Osteoblast (primary cell): Measurements from ENCODE around the gene FBN2. TPM values are rescaled to one million over a fixed set of nuclear protein-coding genes. Genes with fewer than 3 reads are reported as not detected.

Experiments
- DNase-seq: peaks from one replicate; pipeline ENCODE4 v3.0.0; 2011; ENCODE audit warnings: low spot score, mixed read lengths; ENCODE audit not compliant: insufficient read length; ENCODE audit errors: missing footprints
- H2AFZ ChIP-seq: 2 replicates; pipeline ENCODE4 v1.6.0; 2011; ENCODE audit warnings: mild to moderate bottlenecking, low read length
- H3K27ac ChIP-seq: 2 replicates; pipeline ENCODE4 v1.5.1; 2011; ENCODE audit warnings: mild to moderate bottlenecking, low read depth, low read length, moderate library complexity
- H3K27me3 ChIP-seq: 2 replicates; pipeline ENCODE4 v1.6.0; 2012; ENCODE audit warnings: mild to moderate bottlenecking, control low read depth, inconsistent platforms, low read length, moderate library complexity; ENCODE audit not compliant: insufficient read depth
- H3K36me3 ChIP-seq: 2 replicates; pipeline ENCODE4 v1.5.1; 2011; ENCODE audit warnings: mild to moderate bottlenecking, low read length, control low read depth, moderate library complexity; ENCODE audit not compliant: insufficient read depth
- H3K4me1 ChIP-seq: 2 replicates; pipeline ENCODE4 v1.5.1; 2011; ENCODE audit warnings: mild to moderate bottlenecking, low read length, control low read depth, moderate library complexity; ENCODE audit not compliant: insufficient read depth
- H3K4me2 ChIP-seq: 2 replicates; pipeline ENCODE4 v1.6.0; 2011; ENCODE audit warnings: mild to moderate bottlenecking, low read length; ENCODE audit not compliant: insufficient read depth
- H3K4me3 ChIP-seq: fragments of 200-600 bp; sonication (generic); 3 replicates; pipeline ENCODE4 v1.5.1; 2012; ENCODE audit warnings: mild to moderate bottlenecking, low read length, inconsistent platforms; ENCODE audit not compliant: insufficient read depth
- H3K79me2 ChIP-seq: 2 replicates; pipeline ENCODE4 v1.6.0; 2012; ENCODE audit warnings: mild to moderate bottlenecking, low read length, control low read depth, inconsistent platforms; ENCODE audit not compliant: insufficient read depth
- H3K9me3 ChIP-seq: 2 replicates; pipeline ENCODE4 v1.5.1; 2011; ENCODE audit warnings: low read depth, low read length, control low read depth
- H4K20me1 ChIP-seq: 2 replicates; pipeline ENCODE4 v1.6.0; 2012; ENCODE audit warnings: mild to moderate bottlenecking, low read length, control low read depth; ENCODE audit not compliant: insufficient read depth
- CTCF ChIP-seq: IDR thresholded peaks from 2 replicates; pipeline ENCODE4 v1.5.1; 2011; ENCODE audit warnings: mild to moderate bottlenecking, low read depth, low read length, moderate library complexity; ENCODE audit errors: extremely low read depth
- total RNA-seq: library from RNA; depleted of rRNA; stranded (reverse); fragments of >200 nt; gene quantifications from 2 replicates; pipeline ENCODE4 v1.2.3, GENCODE V29; 2012

FBN2 gene
- total RNA-seq, 1 donor = 16.6 TPM

- no peak overlapping the region for H2AFZ ChIP-seq
- H3K36me3 ChIP-seq = no peaks in the 10 kb centered on the region
- H3K9me3 ChIP-seq = no peaks in the 10 kb centered on the region
- no peaks in the 10 kb centered on the region for H3K79me2 ChIP-seq
- no peaks in the 10 kb centered on the region for H3K4me1 ChIP-seq
- no peak overlapping the region for H3K27ac ChIP-seq
- H3K4me2 ChIP-seq = no peak overlapping the region
- no peak for TF ChIP-seq CTCF
- no peaks in the 10 kb centered on the region for H4K20me1 ChIP-seq
- DNase-seq = no peak
- H3K27me3 ChIP-seq = no peaks in the 10 kb centered on the region
- no peak overlapping the region for H3K4me3 ChIP-seq
Measured at GRCh38 chr5:128519827-128520226, 18.2 kb downstream of the FBN2 start.

- H4K20me1 ChIP-seq = no peaks in the 10 kb centered on the region
- H2AFZ ChIP-seq = no peak overlapping the region
- TF ChIP-seq CTCF = no peak
- DNase-seq = no peak
- no peak overlapping the region for H3K4me2 ChIP-seq
- H3K27me3 ChIP-seq = no peaks in the 10 kb centered on the region
- no peak overlapping the region for H3K4me3 ChIP-seq
- H3K79me2 ChIP-seq = no peaks in the 10 kb centered on the region
- H3K9me3 ChIP-seq = no peaks in the 10 kb centered on the region
- no peaks in the 10 kb centered on the region for H3K4me1 ChIP-seq
- H3K27ac ChIP-seq = no peak overlapping the region
- H3K36me3 ChIP-seq = no peaks in the 10 kb centered on the region
Measured at GRCh38 chr5:128516978-128517377, 21.1 kb downstream of the FBN2 start.

GRCh38 chr5:128513806-128514205 lies 24.2 kb downstream of the FBN2 start:
- TF ChIP-seq CTCF = no peak
- no peaks in the 10 kb centered on the region for H4K20me1 ChIP-seq
- no peak overlapping the region for H3K4me2 ChIP-seq
- DNase-seq = no peak
- no peak overlapping the region for H2AFZ ChIP-seq
- H3K4me3 ChIP-seq = no peak overlapping the region
- H3K9me3 ChIP-seq = no peaks in the 10 kb centered on the region
- H3K27ac ChIP-seq = no peak overlapping the region
- no peaks in the 10 kb centered on the region for H3K79me2 ChIP-seq
- no peaks in the 10 kb centered on the region for H3K27me3 ChIP-seq
- H3K36me3 ChIP-seq = no peaks in the 10 kb centered on the region
- no peaks in the 10 kb centered on the region for H3K4me1 ChIP-seq

GRCh38 chr5:128512894-128513293 lies 25.2 kb downstream of the FBN2 start:
- TF ChIP-seq CTCF = no peak
- Histone ChIP-seq H3K79me2 (no peaks in the 10 kb centered on the region), H3K4me1 (no peaks in the 10 kb centered on the region), H3K27me3 (no peaks in the 10 kb centered on the region), H3K4me2 (no peak overlapping the region), H3K9me3 (no peaks in the 10 kb centered on the region), H3K27ac (no peak overlapping the region), H3K36me3 (no peaks in the 10 kb centered on the region), H3K4me3 (no peak overlapping the region), H2AFZ (no peak overlapping the region), H4K20me1 (no peaks in the 10 kb centered on the region)
- DNase-seq = no peak
